GM21367 (cell line): ENCODE data around the gene NAT16.
"Not testable (repeated sequence)": the region's sequence is repeated elsewhere in the genome, so short reads cannot be mapped to it uniquely, and the experiment has no call there.

ENCODE experiments used
- ATAC-seq: cut with Tn5 transposase; IDR thresholded peaks from one replicate; pipeline ENCODE4 v1.9.1; 2021; ENCODE audit not compliant: unreplicated experiment

Gene NAT16

DNA sequence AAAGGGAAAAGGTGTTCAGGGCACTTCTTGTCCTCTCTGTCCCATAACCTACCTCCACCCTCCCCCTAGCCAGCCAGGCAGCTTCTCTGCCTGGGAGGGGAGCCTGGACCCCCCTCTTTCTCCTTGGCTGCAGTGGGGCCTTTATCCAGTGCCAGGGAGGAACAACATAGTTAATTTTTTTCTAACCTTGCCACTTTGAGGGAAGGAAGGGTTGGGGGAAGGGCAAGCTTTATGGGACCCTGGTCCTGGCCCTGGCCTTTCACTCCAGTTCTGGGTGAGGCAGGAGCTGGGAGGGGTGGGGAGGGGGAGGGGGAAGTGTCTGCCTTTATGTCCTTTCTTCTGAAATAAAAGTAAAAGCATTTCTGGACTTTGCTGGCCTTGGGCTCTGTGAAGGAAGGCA, 19.2 kb downstream of the NAT16 start:
- no peak for ATAC-seq

DNA sequence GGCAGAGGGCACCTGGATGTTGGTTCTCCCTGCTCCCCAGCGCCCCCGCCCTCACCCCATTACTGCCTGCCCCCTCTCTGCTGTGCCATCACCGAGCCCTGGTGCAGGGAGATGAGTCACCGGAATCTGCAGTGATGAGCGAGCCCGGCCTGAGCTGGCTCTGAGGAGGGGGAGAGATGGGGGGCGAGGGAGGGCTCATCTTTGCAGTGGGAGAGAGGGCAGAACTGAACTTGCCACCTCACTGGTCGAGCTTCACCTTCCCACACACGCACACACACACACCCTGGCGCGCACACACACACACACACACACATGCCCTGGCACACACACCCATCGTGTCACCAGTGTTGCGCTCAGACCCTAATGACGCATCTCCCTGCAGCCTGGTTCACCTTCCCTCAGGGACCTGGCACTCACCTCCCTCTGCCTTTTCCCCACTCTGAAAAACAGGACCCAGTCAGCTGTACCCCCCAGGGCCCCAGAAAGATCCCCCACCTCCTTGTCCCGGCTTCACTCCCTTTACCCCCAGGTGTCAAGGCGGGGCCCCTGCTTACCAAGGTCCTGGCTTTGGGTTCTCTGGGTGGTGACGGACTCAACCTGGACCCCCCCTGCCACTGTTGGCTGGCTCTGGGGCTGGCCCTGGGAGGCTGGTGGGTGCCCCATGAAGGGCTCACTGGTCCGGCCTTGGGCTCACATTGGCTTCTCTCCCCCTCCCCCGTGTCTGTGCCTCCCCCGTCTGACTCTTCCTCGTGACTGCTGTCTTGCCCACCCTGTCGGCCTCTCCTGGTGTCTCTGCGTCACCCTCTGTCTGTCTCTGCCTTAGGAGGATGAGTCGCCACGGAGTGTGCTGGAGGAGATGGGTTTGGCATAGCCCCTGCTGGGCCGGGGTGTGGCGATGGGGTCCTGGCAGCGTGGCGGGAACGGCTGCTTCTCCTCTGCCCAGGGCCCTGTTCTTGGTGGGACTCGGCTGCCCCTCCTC, 20.1 kb downstream of the NAT16 start:
- ATAC-seq = no peak

DNA sequence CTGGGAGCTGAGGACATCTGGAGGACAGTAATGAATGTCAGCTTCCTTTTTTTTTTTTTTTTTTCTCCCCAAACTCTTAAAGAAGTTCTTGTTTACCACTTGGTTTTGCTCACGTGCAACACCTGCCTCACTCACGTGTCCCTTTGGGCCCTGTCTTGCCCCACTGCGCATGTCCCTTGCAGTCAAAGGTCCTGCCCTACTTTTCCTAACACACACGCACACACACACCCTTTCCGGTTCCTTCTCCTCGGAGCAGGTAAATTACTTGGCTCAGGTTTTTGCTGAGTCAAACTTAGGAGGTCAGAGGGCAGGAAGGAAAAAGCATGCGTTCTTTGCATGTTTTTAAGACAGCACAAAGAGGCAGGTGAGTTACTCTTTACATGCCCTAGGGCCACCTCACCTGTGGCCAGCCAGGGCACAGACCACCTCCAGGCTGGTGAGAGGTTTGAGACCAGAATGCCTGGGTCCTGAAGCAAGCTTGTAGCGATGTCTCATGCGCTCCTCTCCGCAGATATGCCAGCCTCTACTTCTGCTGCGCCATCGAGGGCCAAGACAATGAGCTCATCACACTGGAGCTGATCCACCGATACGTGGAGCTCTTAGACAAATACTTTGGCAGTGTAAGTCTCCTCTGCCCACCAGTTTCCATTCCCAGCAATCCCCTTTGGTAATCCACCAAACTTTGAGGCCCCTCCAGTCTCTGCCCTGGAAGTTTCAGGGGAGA, 23.1 kb downstream of the NAT16 start:
- no peak for ATAC-seq

DNA sequence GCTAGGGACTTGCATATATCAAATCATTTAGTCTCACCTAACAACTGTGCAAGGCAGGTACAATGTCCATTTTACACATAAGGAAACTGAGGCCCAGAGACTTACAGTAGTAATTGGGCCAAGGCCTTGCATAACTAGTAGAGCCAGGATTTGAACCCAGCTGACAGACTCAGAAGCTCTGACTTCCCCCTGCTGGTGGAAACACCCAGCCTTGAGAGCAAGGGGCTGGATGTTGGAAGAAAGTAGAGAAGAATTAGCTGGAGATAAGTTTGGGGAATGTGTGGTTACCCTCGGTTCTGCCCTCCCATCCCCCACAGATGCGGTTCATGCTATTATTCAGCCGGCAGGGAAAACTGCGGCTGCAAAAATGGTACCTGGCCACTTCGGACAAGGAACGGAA, 23.8 kb downstream of the NAT16 start:
- no peak for ATAC-seq

DNA sequence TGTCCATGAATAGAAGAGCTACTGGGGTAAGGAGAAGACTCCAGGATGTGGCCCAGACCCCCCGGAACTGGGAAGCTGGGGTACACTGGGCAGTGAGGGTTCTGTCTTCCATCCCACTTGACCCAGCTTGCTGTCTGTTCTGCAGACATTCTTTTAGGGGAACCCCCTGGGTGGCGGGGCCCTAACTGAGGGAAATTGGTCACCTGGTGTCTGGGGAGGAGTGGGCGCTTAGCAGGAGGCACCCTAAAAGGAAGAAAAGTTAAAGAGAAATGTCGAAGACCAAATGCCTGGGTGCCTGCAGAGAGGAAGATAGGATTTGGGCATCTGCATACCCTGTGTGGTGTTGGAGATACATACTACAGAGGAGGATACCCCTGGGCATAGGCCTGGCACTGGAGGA, 24.8 kb downstream of the NAT16 start:
- no peak for ATAC-seq

DNA sequence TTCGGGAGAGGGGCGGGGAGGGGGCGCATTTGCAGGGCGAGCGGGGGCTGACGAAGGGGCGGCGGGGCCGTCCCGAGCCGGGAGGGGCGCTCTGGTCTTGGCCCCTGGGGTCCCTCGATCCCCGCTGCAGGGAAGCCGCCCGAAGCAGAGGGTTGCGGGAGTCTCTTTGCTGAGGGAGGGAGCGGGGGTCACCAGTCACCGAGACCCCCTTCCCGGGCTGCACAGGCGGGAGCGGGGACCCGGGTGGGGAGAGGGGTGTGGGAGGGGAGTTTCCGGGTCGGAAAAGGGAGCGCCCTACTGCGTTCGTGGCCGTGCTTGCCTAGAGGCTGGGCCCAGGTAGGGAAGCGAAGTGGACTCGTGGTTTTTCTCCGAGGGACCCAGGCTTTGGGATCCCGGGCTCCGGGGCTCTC, 25.4 kb downstream of the NAT16 start:
- ATAC-seq = peak; percentile 19

DNA sequence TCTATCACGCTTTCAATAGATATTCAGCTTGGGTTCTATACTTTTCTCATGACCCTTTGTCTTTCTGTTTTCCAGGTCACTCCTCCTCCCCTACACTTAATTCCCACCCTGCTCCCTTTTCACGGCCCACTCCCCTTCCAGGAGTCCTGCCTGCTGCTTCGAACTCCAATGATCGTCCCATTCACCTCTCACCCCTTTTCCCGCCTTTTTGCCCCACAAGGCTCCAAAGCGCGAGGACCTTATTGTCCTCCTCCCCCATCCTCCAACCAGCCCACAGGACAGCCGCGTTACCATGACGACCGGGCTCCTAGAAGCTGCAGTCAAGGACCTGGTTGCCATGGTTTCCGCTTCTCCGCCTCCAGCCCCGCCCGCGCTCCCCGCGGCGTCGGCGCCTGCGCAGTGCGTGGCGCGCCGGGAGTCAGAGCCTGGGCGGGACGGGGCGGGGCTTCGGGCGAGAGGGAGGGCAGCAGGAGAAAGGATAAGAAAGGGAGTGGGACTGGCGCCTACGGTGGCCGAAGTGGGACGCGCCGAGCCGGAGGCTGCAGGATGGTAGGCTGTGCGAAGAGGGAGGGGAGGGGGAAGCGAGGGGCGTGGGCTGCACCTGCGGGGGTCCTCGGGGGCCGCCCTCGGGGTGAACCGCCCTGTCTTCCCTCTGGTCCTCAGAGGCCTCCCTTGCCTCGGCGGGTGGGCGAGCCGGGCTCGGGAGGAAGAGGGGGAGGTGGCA, 26.0 kb downstream of the NAT16 start, which contains the start of gene AP1S1:
Gene AP1S1, plus strand, starts transcription at position 508 of the 724 bp plus-strand sequence. Its CDS starts 39 bp downstream, at position 547.
- ATAC-seq = peak; percentile 69

DNA sequence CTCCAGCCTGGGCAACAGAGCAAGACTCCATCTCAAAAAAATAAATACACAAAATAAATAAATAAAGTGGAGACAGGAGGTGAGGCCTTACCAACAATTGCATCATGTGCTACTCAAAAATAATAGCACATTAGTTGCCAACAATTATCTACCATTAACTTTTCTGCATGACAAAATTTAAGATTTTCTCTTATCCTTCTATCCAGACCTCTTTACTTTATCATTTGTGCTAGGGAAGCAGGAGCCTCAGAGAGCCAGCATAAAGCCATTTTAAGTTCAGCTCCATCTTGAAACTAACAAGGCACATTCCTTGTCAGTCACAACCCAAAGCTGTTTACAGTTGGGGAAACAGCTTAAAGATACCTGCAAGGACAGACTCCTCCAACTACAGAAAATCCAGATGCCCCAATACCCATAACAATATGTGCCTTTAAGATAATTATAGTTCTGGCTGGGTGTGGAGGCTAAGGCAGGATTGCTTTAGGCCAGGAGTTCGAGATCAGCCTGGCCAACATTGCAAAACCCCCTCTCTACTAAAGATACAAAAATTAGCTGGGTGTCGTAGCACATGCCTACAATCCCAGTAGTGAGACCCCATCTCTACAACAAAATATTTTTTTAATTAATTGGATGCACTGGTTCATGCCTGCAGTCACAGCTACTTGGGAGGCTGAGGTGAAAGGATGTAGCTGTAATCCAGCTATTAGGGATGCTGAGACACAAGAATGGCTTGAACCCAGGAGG, 28.0 kb downstream of the NAT16 start:
- no peak for ATAC-seq

DNA sequence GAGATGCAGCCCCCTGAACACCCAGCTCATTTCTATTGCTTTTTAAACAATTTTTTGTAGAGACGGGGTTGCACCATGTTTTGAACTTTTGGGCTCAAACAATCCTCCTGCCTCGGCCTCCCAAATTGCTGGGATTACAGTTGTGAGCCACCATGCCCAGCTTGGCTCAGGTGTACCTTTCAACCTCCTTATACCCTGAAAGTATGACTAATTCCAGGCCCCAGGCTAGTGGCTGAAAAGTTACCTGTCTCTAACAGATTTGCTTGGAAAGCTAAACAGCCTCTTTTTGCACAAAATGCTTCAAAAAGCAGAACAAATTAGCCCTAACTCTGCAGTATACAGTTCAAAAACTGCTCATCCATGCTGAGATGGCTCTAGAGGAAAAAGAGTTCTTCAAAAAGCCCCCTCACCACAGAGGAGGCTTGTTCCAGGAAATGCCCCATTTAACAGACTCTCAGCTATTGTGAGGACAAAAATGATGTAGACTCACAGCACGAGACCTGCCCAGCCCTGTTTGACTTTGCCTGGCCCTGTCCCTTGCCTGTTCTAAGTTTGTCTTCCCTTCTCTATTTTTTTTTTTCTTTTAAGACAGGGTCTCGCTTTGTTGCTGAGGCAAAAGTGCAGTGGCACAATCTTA, 39.2 kb downstream of the NAT16 start:
- ATAC-seq = no peak

DNA sequence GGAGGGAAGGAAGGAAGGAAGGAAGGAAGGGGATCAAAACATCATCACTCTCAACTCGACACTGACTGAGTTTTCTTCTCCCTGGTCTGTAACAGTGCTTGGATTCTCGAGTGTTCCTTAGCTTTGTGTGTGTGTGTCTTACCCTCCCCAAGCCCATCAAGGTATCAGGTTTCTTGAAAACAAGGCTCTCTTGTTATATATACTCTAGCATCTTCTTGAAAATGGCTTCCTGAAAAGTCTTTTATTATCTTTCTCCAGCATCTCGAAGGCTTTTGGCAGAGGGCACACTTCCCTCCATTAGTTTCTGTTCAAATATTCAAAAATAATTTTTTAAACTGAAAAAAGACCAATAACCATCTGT, 39.8 kb downstream of the NAT16 start:
- ATAC-seq = no peak

DNA sequence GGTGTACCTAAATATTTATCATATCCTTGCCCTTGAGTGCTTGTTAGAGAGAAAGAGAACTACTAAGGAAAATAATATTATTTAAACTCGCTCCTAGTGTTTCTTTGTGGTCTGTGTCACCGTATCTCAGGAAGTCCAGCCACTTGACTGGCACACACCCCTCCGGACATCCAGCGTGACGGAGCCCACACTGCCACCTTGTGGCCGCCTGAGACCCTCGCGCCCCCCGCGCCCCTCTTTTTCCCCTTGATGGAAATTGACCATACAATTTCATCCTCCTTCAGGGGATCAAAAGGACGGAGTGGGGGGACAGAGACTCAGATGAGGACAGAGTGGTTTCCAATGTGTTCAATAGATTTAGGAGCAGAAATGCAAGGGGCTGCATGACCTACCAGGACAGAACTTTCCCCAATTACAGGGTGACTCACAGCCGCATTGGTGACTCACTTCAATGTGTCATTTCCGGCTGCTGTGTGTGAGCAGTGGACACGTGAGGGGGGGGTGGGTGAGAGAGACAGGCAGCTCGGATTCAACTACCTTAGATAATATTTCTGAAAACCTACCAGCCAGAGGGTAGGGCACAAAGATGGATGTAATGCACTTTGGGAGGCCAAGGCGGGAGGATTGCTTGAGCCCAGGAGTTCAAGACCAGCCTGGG, 41.8 kb downstream of the NAT16 start:
- no peak for ATAC-seq

DNA sequence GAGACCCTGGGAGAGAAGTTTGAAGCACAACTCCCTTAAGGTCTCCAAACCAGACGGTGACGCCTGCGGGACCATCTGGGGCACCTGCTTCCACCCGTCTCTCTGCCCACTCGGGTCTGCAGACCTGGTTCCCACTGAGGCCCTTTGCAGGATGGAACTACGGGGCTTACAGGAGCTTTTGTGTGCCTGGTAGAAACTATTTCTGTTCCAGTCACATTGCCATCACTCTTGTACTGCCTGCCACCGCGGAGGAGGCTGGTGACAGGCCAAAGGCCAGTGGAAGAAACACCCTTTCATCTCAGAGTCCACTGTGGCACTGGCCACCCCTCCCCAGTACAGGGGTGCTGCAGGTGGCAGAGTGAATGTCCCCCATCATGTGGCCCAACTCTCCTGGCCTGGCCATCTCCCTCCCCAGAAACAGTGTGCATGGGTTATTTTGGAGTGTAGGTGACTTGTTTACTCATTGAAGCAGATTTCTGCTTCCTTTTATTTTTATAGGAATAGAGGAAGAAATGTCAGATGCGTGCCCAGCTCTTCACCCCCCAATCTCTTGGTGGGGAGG, 42.4 kb downstream of the NAT16 start:
- no peak for ATAC-seq

DNA sequence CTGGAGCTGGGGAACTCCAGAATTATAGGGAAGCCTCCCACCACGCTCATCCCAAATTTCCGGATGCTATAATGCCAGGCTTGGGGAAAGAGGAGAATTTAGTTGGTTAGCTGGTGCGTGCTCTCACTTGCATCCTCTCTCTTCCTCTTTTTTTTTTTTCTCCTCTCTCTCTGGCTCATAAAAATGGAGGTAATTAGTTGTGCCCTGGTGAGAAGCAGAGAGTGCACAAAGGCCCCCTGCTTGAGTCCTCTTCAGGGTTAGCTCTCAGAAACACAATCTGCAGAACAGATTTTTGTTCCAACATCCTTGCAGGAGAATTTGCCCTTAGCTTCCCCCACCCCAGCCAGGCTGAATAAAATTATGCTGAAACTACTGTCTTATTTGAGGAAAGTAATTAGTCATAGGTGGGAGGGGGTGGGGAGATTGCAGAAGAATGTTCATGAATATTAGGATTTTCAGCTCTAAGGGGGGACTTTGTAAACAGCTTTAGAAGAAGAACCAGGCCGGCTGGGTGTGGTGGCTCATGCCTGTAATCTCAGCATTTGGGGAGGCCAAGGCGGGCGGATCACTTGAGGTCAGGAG, 45.6 kb downstream of the NAT16 start:
- ATAC-seq = no peak

DNA sequence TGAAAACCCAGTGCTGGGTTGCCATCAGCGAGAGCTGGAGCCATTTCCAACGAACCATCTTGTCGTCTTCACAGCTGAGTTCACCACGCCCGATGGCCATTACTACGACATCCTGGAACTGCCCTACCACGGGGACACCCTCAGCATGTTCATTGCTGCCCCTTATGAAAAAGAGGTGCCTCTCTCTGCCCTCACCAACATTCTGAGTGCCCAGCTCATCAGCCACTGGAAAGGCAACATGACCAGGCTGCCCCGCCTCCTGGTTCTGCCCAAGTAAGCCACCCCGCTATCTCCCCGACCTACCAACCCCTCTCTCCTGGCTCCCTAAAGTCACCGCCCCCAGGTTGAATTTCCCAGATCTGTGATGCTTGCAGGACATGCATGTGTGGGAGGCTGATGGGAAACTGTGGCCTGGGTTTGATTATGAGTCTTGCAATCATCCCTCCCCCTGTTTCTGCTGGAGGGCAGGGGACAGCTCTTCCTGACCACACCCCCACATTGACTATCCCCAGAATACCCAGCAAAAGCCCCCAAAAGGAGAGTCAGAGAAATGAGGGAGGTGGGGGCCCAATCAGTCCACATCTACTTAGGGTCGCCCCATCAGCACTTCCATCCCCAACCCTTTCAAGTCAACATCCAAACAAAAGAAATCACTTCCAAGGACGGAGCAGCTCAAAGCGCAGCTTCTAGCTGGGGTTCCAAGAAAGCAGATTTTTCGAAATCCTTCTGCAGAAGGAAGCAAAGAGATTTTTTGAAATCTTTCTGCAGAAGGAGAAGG, 46.3 kb downstream of the NAT16 start:
- ATAC-seq = no peak

DNA sequence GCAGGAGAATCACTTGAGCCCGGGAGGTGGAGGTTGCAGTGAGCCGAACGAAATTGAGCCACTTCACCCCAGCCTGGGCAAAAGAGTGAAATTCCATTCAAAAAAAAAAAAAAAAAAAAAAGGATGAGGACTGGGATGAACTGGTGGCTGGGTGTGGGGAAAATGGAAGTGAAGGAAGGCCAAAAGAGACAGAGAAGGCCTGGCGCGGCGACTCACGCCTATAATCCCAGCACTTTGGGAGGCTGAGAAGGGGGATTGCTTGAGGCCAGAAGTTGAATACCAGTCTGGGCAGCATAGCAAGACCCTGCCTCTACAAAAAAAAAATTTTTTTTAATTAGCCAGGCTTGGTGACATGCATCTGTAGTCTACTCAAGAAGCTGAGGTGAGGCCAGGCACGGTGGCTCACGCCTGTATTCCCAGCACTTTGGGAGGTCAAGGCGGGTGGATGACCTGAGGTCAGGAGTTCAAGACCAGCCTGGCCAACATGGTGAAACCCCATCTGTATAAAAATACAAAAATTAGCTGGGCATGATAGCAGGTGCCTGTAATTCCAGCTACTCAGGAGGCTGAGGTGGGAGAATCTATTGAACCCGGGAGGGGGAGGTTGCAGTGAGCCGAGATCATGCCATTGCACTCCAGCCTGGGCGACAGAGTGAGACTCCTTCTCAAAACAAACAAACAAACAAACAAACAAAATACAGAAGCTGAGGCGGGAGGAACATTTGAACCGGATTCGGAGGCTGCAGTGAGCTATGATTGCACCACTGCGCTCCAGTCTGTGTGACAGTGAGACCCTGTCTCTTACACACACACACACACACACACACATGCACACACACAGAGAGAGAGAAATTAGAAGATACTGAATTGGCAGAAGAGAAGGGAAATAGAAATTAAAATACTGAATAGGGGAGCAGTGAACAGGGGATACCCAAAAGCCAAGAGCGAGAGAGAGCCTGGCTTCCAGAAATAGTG, 47.2 kb downstream of the NAT16 start:
- ATAC-seq = not testable (repeated sequence)

DNA sequence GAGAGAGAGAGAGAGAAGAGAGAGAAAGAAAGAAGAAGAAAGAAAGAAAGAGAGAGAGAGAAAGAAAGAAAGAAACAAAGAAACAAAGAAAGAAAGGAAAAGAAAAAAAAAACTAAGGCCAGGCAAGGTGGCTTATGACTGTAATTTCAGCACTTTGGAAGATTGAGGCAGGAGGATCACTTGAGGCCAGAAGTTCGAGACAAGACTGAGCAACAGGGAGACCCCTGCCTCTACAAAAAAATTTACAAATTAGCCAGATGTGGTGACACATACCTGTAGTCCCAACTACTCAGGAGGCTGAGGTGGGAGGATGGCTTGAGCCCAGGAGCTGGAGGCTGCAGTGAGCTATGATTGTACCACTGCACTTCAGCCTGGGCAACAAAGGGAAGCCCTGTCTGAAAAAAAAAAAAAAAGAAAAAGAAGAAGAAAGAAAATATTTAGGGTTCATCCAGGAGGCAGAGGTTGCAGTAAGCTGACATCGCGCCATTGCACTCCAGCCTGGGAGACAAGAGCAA, 50.4 kb downstream of the NAT16 start:
- no peak for ATAC-seq
